D721Med (cell line): ENCODE results near the gene PPP4C.

Experiments
- DNase-seq: peaks from one replicate; pipeline ENCODE4 v3.0.0; 2011; ENCODE audit warnings: low spot score; ENCODE audit not compliant: insufficient read length
- FAIRE-seq: peaks from 2 replicates; lab custom pipeline; 2011; peaks lifted over from hg19 to GRCh38; lab: Jason Lieb, UNC
- CTCF ChIP-seq: IDR thresholded peaks from 2 replicates; pipeline ENCODE4 v1.5.1; 2012; ENCODE audit warnings: mild to moderate bottlenecking, control low read depth; ENCODE audit not compliant: insufficient read depth; ENCODE audit errors: missing control alignments

The PPP4C gene

GRCh38 chr16:30085820-30086219 lies 10.0 kb downstream of the PPP4C start:
- FAIRE-seq (no peak), DNase-seq (no peak)
- TF ChIP-seq CTCF, result no peak

GRCh38 chr16:30086291-30087140 lies 10.7 kb downstream of the PPP4C start:
- TF ChIP-seq CTCF, result no peak
- FAIRE-seq (no peak), DNase-seq (no peak)

- no peak for FAIRE-seq
These were observed 11.5 kb downstream of the PPP4C start for GRCh38 chr16:30087181-30087898.

GRCh38 chr16:30088237-30088831 lies 12.5 kb downstream of the PPP4C start:
- DNase-seq (no peak), FAIRE-seq (no peak)
- no peak for TF ChIP-seq CTCF

More at GRCh38 chr16:30087181-30087898, 11.5 kb downstream of the PPP4C start:
- DNase-seq, result no peak
- TF ChIP-seq CTCF, result no peak

GRCh38 chr16:30088832-30089624 lies 13.2 kb downstream of the PPP4C start:
- DNase-seq, result no peak
- TF ChIP-seq CTCF, result no peak
- no peak for FAIRE-seq

- no peak for TF ChIP-seq CTCF
- DNase-seq, result no peak
These were observed 15.0 kb downstream of the PPP4C start for GRCh38 chr16:30090610-30091331.

More at GRCh38 chr16:30090610-30091331, 15.0 kb downstream of the PPP4C start:
- FAIRE-seq, result no peak
